Forelimb muscle (tissue), 1 donor: ENCODE measurements around the gene NRCAM. TPM values are rescaled to one million over a fixed set of nuclear protein-coding genes. Genes with fewer than 3 reads are reported as not detected.
A peak's percentile ranks its signal among the peaks of the same experiment; 100 is the strongest.
"Not testable (repeated sequence)": the region's sequence is repeated elsewhere in the genome, so short reads cannot be mapped to it uniquely, and the experiment has no call there.

Experiments used
- DNase-seq: peaks from one replicate; pipeline ENCODE4 v3.0.0-alpha.2; 2013; ENCODE audit warnings: low read depth
- polyA plus RNA-seq: library from polyadenylated mRNA; unstranded; fragments of 120-200 nt; gene quantifications from one replicate; pipeline ENCODE4 v1.2.1, GENCODE V29; 2013; ENCODE audit not compliant: insufficient read length

The NRCAM gene
- polyA plus RNA-seq, 1 donor, result 34.9 TPM

GRCh38 chr7:108282427-108282996, 173.7 kb downstream of the NRCAM start:
- no peak for DNase-seq

DNA sequence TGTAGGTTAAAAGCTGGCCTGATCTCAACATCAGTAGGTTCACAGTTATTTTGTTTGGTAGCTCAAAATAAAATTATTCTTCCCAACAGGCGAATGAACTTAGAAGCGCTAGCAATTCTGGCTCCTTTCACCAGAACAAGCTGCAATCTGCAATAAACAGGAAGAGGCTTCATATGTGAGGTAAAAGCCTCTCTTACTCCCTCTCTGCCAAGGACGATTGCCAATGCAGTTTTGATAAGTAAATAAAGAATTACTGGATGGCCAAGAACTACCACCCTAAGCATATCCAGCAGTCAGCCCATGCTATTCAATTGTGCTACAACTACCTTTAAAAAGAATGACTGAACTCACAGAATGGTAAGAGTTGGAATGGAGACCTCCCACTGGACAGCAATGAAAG, 176.1 kb downstream of the NRCAM start:
- no peak for DNase-seq

DNA sequence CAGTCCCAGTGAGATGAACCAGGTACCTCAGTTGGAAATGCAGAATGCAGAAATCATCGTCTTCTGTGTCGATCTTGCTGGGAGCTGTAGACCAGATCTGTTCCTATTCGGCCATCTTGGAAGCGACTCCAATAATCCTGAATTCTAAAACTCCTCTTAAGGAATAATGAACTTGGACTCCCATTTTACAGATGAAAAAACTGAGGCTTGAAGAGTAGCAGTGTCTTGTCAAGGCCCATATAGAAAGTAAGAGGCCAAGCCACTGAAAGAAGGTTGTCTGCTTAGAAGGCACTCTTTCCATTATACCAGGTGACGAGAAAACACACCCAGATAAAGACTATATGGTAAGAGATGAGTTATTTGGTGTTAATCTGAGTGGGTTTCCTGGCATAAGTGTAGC, 177.5 kb downstream of the NRCAM start:
- DNase-seq, result no peak

GRCh38 chr7:108278281-108278680, 178.0 kb downstream of the NRCAM start:
- no peak for DNase-seq

DNA sequence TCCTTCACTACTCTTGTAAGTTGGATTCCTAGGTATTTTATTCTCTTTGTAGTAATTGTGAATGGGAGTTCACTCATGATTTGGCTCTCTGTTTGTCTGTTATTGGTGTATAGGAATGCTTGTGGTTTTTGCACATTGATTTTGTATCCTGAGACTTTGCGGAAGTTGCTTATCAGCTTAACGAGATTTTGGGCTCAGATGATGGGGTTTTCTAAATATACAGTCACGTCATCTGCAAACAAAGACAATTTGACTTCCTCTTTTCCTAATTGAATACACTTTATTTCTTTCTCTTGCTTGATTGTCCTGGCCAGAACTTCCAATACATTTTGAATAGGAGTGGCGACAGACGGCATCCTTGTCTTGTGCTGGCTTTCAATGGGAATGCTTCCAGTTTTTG, 181.8 kb downstream of the NRCAM start:
- DNase-seq, result not testable (repeated sequence)

DNA sequence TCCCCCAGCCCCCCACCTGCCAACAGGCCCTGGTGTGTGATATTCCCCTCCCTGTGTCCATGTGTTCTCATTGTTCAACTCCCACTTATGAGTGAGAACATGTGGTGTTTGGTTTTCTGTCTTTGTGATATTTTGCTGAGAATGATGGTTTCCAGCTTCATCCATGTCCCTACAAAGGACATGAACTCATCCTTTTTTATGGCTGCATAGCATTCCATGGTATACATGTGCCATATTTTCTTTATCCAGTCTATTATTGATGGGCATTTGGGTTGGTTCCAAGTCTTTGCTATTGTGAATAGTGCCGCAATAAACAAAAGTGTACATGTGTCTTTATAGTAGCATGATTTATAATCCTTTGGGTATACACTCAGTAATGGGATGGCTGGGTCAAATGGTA, 183.3 kb downstream of the NRCAM start:
- not testable (repeated sequence) for DNase-seq

DNA sequence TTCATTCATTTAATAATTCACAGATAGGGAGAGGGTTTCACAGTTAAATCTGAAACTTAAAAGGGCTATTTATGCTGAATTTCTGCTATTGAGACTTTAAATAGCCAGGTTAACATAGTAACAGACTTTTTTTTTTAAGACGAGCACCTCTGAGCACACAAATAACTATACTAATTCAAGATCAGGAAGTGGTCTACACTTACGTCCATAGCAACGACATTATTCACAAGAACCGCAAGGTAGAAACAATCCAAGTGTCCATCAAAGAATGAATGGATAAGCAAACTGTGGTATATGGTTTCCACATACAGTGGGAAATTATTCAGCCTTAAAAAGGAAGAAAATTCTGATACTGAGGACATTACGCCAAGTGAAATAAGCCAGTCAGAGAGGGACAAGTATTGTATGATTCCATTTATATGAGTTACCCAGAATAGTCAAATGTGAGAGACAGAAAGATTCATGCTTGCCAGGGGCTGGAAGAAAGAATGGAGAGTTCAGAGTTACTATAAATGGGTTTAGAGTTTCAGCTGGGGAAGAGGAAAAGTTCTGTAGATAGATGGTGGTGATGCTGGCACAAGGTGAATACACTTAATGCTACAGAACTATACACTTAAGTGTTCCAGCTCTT, 185.7 kb downstream of the NRCAM start:
- DNase-seq, result no peak

DNA sequence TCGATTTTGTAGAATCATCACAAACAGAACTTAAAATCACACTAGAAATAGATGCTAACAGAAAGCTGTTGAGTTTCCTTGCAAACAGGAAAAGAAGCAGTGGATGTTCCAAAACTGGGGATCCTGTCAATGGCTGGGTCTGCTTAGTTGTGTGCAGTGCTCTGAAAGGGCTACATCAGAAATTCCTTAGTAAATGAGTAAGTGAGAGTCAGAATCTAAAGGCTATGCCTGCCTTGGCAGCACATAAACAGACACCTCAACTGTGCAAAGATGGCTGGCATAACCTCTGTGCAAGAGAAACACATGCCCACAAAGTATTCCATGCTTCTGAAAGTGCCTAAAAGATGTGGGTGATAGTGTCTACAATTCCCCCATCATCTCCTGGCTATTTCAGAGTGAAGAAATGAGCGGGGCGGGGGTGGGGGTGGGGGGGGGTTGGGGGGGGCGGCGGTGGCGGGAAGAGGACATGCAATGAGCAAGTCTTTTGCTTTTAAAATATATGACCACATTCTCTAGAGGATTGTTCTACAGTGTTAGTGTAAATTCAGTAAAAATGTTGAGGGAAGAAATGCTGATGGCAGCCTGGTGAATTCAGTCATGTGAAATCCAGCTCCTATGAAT, 187.9 kb downstream of the NRCAM start:
- DNase-seq, result no peak

DNA sequence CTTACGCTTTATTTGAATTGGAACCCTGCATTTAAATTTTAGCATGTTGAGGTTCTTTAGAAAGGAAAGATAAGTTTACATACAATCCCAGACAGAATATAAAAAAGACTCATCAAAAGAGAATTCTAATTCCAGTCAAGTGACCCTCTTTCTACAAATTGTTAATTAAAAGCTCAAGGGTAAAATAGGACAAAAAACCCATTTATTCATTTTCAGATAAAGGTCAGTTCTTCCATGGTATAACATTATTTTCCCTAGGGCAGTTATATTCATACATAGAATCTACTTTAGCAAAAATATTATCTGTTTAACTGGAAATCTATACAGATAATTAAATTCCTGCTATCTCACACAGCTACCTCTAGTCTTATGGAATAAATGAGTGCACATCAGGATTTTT, 188.6 kb downstream of the NRCAM start:
- DNase-seq, result no peak

DNA sequence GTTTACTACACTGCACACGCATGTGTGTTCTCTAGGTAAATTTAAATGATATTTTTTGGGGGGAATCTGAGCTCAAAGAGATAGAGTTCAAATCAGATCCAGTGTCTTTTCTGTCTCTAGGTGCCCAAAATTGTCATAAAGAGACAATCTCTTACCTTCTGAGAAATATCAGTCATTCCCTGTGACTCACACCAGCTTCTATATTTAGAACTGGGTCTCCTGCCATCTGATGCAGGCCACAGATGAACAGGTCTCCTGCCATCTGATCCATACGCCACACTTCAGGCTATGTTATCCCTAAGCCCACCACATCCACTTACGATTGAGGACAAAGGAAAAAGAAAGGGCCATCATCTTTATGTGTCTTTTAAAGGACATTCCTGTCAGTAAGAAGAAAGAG, 189.7 kb downstream of the NRCAM start:
- no peak for DNase-seq

DNA sequence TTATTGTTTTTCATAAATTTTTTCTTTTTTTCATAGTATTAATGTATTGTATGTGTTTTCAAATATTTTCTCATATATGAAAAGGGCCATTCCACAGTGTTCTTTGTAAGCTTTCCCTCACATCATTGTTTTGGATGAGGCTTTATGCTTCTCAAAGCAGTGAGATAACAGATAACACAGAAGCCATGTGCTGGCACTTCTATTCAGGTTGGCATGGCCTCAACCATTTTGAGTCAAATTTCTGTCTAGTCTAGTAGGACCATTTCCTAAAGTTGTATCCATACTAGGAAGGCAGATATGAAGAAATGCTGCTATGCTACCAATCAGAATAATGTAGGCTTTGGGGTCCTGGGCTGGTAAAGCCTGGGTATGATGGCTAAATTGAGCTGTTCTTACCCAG, 190.2 kb downstream of the NRCAM start:
- DNase-seq, result no peak

- no peak for DNase-seq
Observed at GRCh38 chr7:108265007-108265406, 191.2 kb downstream of the NRCAM start.

DNA sequence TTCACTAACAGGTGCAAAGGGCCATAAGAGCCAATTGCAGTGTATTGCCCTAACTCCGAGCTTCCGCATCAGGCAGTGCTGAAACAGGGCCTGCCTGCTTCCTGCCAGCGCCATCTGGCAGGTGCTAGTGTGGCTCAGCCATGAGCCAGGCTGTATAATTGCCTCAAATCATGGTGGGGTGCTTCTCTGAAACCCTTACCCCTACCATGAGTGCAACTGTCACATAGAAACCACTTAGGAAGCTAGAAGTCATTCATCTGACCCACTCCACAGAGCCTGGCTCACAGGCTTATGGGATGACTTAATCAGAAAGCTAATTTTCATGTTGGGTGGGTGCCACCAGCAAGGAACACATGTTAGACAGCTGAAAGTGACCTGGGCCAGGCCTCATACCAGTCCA, 192.8 kb downstream of the NRCAM start:
- peak; percentile 6 for DNase-seq

- DNase-seq, result no peak
Observed at GRCh38 chr7:108261560-108262255, 194.5 kb downstream of the NRCAM start.

DNA sequence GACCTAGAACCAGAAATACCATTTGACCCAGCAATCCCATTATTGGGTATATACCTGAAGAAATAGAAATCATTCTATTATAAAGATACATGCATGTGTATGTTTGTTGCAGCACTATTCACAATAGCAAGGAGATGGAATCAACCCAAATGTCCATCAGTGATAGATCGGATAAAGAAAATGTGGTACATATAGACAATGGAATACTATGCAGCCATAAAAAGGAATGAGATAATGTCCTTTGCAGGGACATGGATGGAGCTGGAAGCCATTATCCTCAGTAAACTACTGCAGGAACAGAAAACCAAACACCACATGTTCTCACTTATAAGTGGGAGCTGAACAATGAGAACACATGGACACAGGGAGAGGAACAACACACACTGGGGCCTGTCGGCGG, 196.8 kb downstream of the NRCAM start:
- not testable (repeated sequence) for DNase-seq

DNA sequence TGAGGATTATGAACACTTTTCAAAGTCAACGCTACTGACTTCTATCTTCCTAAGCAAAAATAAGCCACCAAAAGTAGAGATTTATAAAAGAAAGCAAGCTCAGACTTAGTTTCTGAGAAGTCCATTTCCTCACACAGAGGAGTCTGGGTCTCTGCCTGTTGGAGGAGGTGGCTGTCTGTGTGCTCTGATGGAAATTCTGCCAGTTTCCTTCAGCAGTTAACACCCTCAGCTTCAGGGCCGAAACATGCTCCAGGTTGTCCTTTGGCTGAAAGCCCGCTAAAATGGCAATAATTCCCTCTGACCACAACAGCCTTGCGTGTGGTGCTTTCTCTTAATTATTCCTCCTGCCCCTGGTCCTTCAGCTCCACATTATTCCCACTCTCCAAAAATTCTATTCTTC, 198.3 kb downstream of the NRCAM start:
- no peak for DNase-seq

DNA sequence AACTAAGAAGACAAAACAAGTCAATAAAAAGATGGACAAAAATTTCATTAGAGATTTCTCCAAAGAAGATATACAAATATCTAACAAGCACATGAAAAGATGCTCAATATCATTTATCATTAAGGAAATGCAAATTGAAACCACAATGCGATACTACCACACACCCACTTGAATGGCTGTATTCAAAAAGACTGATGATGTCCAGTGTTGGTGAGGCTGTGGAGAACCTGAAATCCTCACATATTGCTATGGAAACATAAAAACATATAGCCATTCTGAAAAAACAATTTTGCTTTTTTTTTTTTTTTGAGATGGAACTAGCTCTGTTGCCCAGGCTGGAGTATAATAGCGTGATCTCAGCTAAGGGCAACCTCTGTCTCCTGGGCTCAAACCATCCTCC, 202.0 kb downstream of the NRCAM start:
- no peak for DNase-seq

- no peak for DNase-seq
Observed at GRCh38 chr7:108253275-108254044, 202.8 kb downstream of the NRCAM start.

- no peak for DNase-seq
Observed at GRCh38 chr7:108252177-108252576, 204.1 kb downstream of the NRCAM start.

DNA sequence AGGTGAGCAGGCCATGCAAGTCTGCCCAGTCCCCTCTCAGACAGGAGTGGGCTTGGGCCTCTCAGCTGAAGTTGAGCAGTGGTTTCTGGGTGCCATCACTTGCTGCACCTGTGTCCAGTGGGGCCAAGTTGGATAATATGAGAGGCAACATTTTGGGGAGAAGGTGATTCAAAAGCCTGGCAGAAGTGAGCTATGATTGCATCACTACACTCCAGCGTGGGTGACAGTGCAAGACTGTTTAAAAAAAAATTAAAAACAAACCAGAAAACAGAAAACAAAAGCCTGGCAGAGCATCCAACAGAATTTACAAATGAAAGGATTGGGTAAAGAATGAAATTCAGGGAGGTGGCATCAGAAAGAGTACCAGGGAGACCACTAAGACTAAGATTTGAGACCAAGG, 204.5 kb downstream of the NRCAM start:
- DNase-seq, result no peak

DNA sequence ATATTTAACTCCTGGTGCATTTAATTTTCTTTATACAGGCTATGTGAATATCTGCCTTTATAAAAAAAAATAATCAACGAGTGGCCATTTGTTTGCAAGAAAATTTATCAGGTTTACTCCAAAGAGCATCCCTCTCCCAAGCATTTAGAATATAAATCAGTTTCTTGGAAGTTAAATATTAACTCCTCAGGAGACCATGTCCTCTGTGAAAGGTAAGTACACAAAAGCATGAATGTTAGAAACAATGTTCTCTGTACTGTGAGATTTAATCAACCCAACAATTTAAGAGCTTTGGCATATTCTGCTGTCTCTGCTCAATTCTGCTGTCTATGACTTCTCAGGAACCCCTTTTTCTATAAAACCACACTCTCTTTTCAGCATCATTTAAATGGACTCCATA, 206.8 kb downstream of the NRCAM start:
- DNase-seq, result no peak

GRCh38 chr7:108248821-108249220, 207.4 kb downstream of the NRCAM start:
- no peak for DNase-seq
